AG04449 (cell line): ENCODE data around the gene MTM1.

ENCODE experiments used
- CTCF ChIA-PET: fragments of 350-600 bp; formaldehyde crosslinking; extraction: SDS; loops from one replicate; lab custom pipeline; 2021; ENCODE audit warnings: antibody characterized with exemption; lab: Yijun Ruan, JAX
- POLR2A ChIA-PET: fragments of 400-600, 350-600 bp; formaldehyde crosslinking; extraction: SDS; loops from one replicate; lab custom pipeline; 2020; ENCODE audit warnings: antibody characterized with exemption, inconsistent platforms; lab: Yijun Ruan, JAX
- DNase-seq: peaks from one replicate; pipeline ENCODE4 v3.0.0-alpha.2; 2010; ENCODE audit warnings: low read depth, low spot score
- H3K4me3 ChIP-seq: 2 replicates; pipeline ENCODE4 v1.5.1; 2011; ENCODE audit warnings: low read depth, mild to moderate bottlenecking, control low read depth, low read length
- CTCF ChIP-seq: IDR thresholded peaks from one replicate; pipeline ENCODE4 v1.5.1; 2011; ENCODE audit warnings: mild to moderate bottlenecking, moderate library complexity, low read length, control low read depth, inconsistent platforms; ENCODE audit not compliant: insufficient read depth; ENCODE audit errors: missing control alignments

Gene MTM1

GRCh38 chrX:150647331-150647730 is 78.9 kb downstream of the MTM1 start:
- no peak for DNase-seq
- ChIA-PET CTCF (no interaction called here), POLR2A (no interaction called here)
- H3K4me3 ChIP-seq = no peak overlapping the region
- TF ChIP-seq CTCF = no peak

- POLR2A ChIA-PET = no interaction called here
- H3K4me3 ChIP-seq = no peak overlapping the region
- TF ChIP-seq CTCF = no peak
- CTCF ChIA-PET = interaction anchor here (0.9 kb wide), 2 partner anchors 10 kb away, joined by 3 to 4 read pairs; no protein-coding TSS in a partner anchor
- DNase-seq = no peak
Measured at GRCh38 chrX:150648296-150648940, 80.0 kb downstream of the MTM1 start.

- H3K4me3 ChIP-seq = no peak overlapping the region
- peak; percentile 2 for DNase-seq
- POLR2A ChIA-PET = no interaction called here
- CTCF ChIA-PET = interaction anchor here (0.9 kb wide), 2 partner anchors 9 to 11 kb away, joined by 3 to 4 read pairs; no protein-coding TSS in a partner anchor
- no peak for TF ChIP-seq CTCF
Measured at GRCh38 chrX:150649096-150649870, 80.9 kb downstream of the MTM1 start.

- ChIA-PET CTCF (no interaction called here), POLR2A (no interaction called here)
- no peak overlapping the region for H3K4me3 ChIP-seq
- no peak for TF ChIP-seq CTCF
- no peak for DNase-seq
Measured at GRCh38 chrX:150651906-150652305, 83.5 kb downstream of the MTM1 start.

- CTCF ChIA-PET = no interaction called here
- DNase-seq = no peak
Measured at GRCh38 chrX:150655788-150656187, 87.4 kb downstream of the MTM1 start.

More at GRCh38 chrX:150655788-150656187, 87.4 kb downstream of the MTM1 start:
- no peak overlapping the region for H3K4me3 ChIP-seq
- TF ChIP-seq CTCF = no peak
- POLR2A ChIA-PET = no interaction called here
